Stomach (tissue), 4 donors: Measurements from ENCODE around the gene RNASEH1.

ENCODE experiments used
- POLR2A ChIP-seq, 4 donors: fragments of 450-650 bp; IDR thresholded peaks; one replicate each; pipeline ENCODE4 v1.6.1; 2016; ENCODE audit warnings: antibody characterized with exemption in 4 of 4, control low read depth in 2 of 4, mild to moderate bottlenecking in 1 of 4, moderate library complexity in 1 of 4
- TF ChIP-seq, protein P1 (sequence below), 7 experiments: fragments of 450-650 bp in 4 of 7; fragments of 200-600 bp in 3 of 7; sonication (generic) in 3 of 7; IDR thresholded peaks; one replicate each; pipeline ENCODE4 v1.5.1; 2016 to 2019; ENCODE audit warnings: antibody characterized with exemption in 7 of 7, control low read depth in 2 of 7, mild to moderate bottlenecking in 1 of 7

- TF ChIP-seq, protein P1, sequence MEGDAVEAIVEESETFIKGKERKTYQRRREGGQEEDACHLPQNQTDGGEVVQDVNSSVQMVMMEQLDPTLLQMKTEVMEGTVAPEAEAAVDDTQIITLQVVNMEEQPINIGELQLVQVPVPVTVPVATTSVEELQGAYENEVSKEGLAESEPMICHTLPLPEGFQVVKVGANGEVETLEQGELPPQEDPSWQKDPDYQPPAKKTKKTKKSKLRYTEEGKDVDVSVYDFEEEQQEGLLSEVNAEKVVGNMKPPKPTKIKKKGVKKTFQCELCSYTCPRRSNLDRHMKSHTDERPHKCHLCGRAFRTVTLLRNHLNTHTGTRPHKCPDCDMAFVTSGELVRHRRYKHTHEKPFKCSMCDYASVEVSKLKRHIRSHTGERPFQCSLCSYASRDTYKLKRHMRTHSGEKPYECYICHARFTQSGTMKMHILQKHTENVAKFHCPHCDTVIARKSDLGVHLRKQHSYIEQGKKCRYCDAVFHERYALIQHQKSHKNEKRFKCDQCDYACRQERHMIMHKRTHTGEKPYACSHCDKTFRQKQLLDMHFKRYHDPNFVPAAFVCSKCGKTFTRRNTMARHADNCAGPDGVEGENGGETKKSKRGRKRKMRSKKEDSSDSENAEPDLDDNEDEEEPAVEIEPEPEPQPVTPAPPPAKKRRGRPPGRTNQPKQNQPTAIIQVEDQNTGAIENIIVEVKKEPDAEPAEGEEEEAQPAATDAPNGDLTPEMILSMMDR (IDR thresholded peaks at IDR 0.05) = no peak
- no peak for TF ChIP-seq POLR2A (IDR thresholded peaks at IDR 0.05)
Measured at GRCh38 chr2:3529316-3530025, 28.7 kb downstream of the RNASEH1 start.
